GM06990 (cell line): Measurements from ENCODE around the gene VPS16.
"Not testable (repeated sequence)": the region's sequence is repeated elsewhere in the genome, so short reads cannot be mapped to it uniquely, and the experiment has no call there.

Experiments
- DNase-seq: peaks from one replicate; pipeline ENCODE4 v3.0.0-alpha.2; 2011; ENCODE audit not compliant: insufficient read length; ENCODE audit errors: extremely low read depth
- H3K27me3 ChIP-seq: replicated peaks from 2 replicates; pipeline ENCODE4 v1.6.0; 2011; ENCODE audit warnings: low read length; ENCODE audit not compliant: control insufficient read depth, insufficient read depth
- H3K36me3 ChIP-seq: 2 replicates; pipeline ENCODE4 v1.5.1; 2011; ENCODE audit warnings: low read length; ENCODE audit not compliant: control insufficient read depth, insufficient read depth
- H3K4me3 ChIP-seq: replicated peaks from 2 replicates; pipeline ENCODE4 v1.5.1; 2011; ENCODE audit warnings: low read depth, mild to moderate bottlenecking, control low read depth, low read length
- TF ChIP-seq, protein P1 (sequence below): IDR thresholded peaks from 2 replicates; pipeline ENCODE4 v1.5.1; 2011; ENCODE audit warnings: low read length, control low read depth, mild to moderate bottlenecking, inconsistent platforms; ENCODE audit not compliant: insufficient read depth, poor library complexity, severe bottlenecking

Gene VPS16

DNA sequence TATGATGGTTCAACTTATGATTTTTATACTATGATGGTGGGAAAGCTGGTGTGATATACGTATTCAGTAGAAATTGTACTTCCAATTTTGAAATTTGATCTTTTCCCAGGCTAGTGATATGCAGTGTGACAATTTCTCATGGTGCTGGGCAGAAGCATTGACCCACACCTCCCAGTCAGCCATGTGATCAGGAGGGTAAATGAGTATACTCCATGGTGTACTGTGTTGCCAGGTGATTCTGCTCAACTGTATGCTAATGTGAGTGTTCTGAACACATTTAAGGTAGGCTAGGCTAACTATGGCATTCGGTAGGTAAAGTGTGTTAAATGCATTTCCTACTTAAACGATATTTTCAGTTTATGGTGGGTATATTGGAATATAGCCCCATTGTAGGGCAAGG is 51.8 kb downstream of the VPS16 start:
- TF ChIP-seq, protein P1, sequence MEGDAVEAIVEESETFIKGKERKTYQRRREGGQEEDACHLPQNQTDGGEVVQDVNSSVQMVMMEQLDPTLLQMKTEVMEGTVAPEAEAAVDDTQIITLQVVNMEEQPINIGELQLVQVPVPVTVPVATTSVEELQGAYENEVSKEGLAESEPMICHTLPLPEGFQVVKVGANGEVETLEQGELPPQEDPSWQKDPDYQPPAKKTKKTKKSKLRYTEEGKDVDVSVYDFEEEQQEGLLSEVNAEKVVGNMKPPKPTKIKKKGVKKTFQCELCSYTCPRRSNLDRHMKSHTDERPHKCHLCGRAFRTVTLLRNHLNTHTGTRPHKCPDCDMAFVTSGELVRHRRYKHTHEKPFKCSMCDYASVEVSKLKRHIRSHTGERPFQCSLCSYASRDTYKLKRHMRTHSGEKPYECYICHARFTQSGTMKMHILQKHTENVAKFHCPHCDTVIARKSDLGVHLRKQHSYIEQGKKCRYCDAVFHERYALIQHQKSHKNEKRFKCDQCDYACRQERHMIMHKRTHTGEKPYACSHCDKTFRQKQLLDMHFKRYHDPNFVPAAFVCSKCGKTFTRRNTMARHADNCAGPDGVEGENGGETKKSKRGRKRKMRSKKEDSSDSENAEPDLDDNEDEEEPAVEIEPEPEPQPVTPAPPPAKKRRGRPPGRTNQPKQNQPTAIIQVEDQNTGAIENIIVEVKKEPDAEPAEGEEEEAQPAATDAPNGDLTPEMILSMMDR = no peak
- H3K27me3 ChIP-seq = no peaks in the 10 kb centered on the region

DNA sequence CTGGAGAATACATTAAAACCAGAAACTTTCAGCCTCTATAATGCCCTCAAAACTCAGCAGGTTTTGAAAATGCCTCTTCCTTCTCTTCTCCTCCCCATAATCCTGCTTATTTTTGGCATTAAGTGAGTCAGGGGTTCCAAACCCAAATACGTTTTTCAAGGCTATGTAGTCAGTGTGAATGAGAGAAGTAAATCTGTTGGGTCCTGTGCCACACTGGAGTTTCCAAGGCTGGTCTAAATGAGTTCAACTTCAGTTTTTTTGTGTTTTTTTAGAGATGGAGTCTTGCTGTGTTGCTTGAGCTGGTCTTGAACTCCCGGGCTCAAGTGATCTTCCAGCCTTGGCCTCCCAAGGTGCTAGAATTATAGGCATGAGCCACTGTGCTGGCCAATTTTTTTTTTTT is 53.7 kb downstream of the VPS16 start:
- no peaks in the 10 kb centered on the region for H3K27me3 ChIP-seq
- no peak for DNase-seq
- TF ChIP-seq, protein P1 = no peak
- H3K36me3 ChIP-seq = no peaks in the 10 kb centered on the region
- H3K4me3 ChIP-seq = no peak overlapping the region

More for the DNA sequence above, 51.8 kb downstream of the VPS16 start:
- no peak for DNase-seq
- no peak overlapping the region for H3K4me3 ChIP-seq
- no peaks in the 10 kb centered on the region for H3K36me3 ChIP-seq

DNA sequence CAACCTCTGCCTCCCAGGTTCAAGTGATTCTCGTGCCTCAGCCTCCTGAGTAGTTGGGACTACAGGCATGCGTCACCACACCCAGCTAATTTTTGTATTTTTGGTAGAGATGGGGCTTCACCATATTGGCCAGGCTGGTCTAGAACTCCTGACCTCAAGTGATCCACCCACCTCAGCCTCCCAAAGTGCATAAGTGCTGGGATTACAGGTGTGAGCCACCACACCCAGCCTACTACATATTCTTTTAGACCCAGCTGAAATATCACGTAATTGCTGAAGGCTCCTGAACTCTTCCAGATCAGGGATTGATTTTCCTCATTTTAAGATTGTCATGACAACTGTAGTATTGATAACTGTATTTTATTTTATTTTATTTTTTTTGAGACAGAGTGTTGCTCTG is 54.6 kb downstream of the VPS16 start:
- not testable (repeated sequence) for DNase-seq, H3K4me3 ChIP-seq, H3K36me3 ChIP-seq

DNA sequence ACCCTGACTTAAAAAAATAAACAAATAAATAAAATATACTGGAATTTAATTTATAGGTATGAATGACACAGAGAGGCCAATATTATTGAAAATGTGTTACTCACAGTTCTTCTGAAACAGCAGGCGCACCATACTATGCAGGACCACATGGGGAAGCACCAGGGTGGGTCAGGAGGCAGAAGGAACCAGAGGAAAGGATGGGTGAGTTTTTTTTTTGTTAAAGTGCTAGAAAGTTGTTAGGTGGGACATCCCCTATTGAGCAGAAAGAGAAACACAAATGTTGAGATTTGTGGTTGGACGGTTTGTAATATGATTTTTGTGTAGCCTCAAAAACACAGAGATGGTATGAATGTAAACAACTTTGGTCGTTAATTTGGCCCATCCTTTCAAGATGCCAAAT is 58.7 kb downstream of the VPS16 start:
- no peaks in the 10 kb centered on the region for H3K36me3 ChIP-seq
- DNase-seq = no peak
- no peaks in the 10 kb centered on the region for H3K27me3 ChIP-seq
- TF ChIP-seq, protein P1 = no peak
- H3K4me3 ChIP-seq = no peak overlapping the region

More for the DNA sequence above, 54.6 kb downstream of the VPS16 start:
- H3K27me3 ChIP-seq = not testable (repeated sequence)

DNA sequence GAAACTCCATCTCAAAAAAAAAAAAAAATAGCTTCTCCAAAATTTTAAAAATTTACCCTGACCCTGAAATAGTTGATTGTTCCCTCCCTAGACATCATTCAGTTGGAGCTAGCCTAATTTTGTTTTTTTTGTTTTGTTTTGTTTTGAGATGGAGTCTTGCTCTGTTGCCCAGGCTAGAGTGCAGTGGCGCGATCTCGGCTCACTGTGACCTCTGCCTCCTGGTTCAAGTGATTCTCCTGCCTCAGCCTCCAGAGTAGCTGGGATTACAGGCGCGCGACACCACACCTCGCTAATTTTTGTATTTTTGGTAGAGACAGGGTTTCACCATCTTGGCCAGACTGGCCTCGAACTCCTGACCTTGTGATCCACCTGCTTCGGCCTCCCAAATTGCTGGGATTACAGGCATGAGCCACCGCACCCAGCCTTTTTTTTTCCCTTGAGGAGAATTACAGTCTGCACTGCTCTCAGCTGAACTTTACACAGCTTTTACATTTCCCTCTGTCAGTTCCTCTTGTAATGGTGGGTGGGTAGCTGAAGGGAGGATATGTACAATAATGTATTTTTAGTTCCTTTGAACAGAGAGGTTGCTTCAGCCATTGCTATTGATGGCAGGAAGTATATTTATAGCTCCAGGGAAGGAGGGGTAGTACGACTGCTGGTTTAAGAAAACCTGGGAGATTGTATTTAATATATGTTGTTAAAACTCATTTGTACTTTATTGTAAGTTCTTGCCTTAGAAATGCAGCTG is 60.5 kb downstream of the VPS16 start:
- no peaks in the 10 kb centered on the region for H3K36me3 ChIP-seq
- H3K27me3 ChIP-seq = no peaks in the 10 kb centered on the region
- DNase-seq = peak; percentile 29
- H3K4me3 ChIP-seq = no peak overlapping the region
- TF ChIP-seq, protein P1 = no peak

DNA sequence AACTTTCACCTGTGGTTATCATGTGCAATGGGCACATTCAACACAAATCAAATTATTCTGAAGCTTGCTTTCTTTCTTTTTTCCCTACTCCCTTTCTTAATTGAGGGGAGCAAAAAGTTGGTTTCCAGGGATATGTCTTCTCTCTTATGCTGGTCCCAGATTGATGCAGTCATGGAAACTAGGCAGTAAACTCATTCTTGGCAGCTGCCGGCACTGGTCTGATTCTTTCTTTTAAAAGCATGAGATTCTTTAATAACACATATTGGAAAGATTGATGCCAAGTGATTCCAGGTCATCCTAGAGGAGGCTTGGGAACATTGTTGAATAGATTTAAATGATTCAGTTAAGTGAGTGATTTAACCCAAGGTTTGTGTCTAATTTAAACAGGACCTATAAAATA is 61.7 kb downstream of the VPS16 start:
- H3K36me3 ChIP-seq = no peaks in the 10 kb centered on the region
- no peak overlapping the region for H3K4me3 ChIP-seq
- no peaks in the 10 kb centered on the region for H3K27me3 ChIP-seq
- DNase-seq = no peak
- TF ChIP-seq, protein P1 = no peak
